GM18499 (cell line): Measurements from ENCODE around the gene CCT7.
A peak's percentile ranks its signal among the peaks of the same experiment; 100 is the strongest.
"Not testable (repeated sequence)": the region's sequence is repeated elsewhere in the genome, so short reads cannot be mapped to it uniquely, and the experiment has no call there.

ENCODE experiments used
- ATAC-seq: cut with Tn5 transposase; IDR thresholded peaks from one replicate; pipeline ENCODE4 v1.9.1; 2021; ENCODE audit warnings: moderate number of reproducible peaks; ENCODE audit not compliant: insufficient read depth, unreplicated experiment

CCT7 gene

GRCh38 chr2:73233932-73234832 is at the start of gene CCT7:
Gene CCT7, plus strand, starts transcription at chr2:73234308. Its CDS starts 71 bp downstream, at chr2:73234379.
- ATAC-seq = peak; percentile 44

DNA sequence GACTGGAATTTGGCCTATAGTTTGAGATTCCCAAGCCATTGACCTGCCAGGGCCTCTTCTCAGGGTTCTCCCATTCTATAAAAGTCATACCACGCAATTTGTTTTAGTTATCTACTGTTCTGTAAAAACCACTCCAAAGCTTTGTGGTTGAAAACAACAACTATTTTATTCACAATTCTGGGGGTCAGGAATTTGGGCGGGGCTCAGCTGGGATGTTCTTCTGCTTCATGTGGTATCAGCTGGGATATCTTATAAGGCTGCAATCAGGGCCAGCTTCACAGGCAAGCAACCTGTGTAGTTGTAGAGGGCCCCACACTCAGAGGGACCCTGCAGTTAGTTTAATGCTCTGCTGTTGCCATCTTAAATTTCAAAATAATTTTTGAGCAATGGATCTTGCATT is 48.1 kb upstream of the CCT7 start:
- no peak for ATAC-seq

DNA sequence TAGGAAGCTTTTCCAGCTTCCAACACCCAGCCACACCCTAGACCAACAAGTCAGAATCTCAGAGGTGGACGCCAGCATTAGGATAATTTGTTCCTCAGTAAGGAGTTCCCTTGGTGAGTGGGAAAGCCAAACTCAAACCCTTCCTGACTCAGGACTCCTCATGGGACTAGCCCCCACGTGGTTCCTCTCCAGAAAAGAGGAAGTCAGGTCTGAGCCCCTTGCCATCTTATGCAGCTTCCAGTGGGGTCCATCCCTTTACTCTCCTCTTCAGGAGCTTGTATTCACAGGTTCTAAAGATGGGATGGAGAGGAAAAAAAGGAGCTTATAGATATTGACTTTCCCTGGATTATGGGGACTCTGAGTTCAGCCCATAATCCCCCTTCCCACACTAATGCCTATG is 46.6 kb upstream of the CCT7 start:
- no peak for ATAC-seq

GRCh38 chr2:73197579-73197978 is 36.5 kb upstream of the CCT7 start:
- ATAC-seq = no peak

- ATAC-seq = not testable (repeated sequence)
Measured at GRCh38 chr2:73200281-73200680, 33.8 kb upstream of the CCT7 start.

DNA sequence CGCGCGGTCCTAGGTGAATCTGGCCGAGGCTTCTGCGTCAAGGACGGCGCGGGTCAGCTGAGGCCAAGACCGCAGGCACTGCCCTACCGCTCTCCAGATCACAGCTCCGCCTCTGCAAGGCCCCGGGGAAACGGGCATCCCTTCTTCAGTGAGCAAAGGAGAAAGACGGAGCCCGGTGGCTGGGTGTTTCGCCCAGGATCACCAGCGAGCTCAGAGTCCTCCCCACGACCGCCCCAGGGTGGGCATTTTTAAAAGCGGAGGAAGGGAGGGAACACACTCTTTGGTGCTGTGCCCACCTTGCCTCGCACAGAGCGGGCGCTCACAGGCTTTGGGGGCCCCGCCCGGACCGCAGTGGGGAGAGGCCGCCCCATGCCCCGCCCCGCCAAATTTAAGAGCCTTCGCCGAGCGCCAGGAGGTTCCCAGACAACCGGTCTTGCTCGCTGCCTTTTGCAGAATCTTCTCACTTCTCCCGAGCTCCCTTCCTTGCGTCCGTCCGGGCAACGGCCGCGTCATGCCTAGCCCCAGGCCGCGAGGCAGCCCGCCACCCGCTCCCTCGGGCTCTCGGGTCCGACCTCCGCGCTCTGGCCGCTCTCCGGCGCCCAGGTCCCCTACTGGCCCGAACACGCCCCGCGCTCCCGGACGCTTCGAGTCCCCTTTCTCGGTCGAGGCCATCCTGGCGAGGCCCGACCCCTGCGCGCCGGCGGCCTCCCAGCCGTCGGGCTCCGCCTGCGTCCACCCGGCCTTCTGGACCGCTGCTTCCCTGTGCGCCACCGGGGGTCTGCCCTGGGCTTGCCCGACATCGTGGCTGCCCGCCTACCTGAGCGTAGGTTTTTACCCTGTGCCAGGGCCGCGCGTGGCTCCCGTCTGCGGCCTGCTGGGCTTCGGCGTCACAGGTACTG is 31.7 kb upstream of the CCT7 start, which contains the start of gene NOTO:
Gene NOTO, plus strand, starts transcription at position 419 of the 899 bp plus-strand sequence. Its CDS starts 93 bp downstream, at position 512.
- ATAC-seq = no peak

GRCh38 chr2:73203055-73203681 is 30.9 kb upstream of the CCT7 start:
- no peak for ATAC-seq

DNA sequence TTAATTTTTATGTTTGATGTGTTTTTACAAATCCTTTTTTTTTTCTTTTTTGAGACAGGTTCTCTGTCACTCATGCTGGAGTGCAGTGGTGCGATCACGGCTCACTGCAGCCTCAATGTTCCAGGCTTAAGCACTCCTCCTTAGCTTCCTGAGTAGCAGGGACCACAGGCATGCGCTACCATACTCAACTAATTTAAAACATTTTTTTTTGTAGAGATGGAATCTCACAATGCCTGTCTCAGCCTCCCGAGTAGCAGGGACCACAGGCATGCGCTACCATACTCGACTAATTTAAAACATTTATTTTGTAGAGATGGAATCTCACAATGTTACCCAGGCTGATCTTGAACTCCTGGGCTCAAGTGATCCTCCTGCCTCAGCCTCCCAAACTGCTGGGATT is 28.5 kb upstream of the CCT7 start:
- ATAC-seq = no peak

- ATAC-seq = no peak
Measured at GRCh38 chr2:73208258-73208657, 25.9 kb upstream of the CCT7 start.

- ATAC-seq = no peak
Measured at GRCh38 chr2:73210019-73210418, 24.1 kb upstream of the CCT7 start.

- ATAC-seq = no peak
Measured at GRCh38 chr2:73210696-73211095, 23.4 kb upstream of the CCT7 start.

- ATAC-seq = no peak
Measured at GRCh38 chr2:73212098-73212447, 22.0 kb upstream of the CCT7 start.

DNA sequence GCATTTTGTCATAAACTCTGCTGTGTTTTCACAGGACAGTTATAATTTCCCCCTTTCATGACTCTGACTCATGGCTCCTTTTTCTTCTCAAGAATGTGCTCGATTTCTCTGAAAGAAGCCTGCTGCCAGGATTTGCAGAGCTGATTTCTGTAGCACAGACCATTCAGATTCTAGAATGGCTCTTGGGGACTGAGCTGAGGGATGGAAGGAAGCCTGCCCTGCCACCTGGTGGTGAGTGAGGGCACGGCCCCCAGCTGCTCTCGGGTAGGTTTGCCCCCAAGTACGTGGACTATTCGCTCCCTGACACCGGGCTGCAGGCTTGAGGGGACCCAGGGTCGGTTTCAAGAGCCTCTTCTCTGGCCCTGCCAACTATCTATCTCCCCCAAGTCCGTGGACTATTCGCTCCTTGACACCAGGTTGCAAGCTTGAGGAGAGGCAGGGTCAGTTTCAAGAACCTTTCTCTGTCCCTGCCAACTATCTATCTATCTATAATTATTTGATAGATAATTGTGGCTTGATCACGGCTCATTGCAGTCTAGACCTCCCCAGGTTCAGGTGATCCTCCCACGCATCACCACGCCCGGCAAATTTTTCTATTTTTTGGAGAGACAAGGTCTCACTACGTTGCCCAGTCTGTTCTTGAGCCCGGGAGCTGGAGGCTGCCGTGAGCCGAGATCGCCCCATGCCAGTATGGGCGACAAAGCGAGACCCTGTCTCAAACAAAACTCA is 21.5 kb upstream of the CCT7 start:
- ATAC-seq = peak; percentile 54

GRCh38 chr2:73214120-73215035 is 19.7 kb upstream of the CCT7 start, which contains the start of gene SMYD5:
Gene SMYD5, plus strand, starts transcription at chr2:73214245. Its CDS starts 22 bp downstream, at chr2:73214267.
- peak; percentile 76 for ATAC-seq

DNA sequence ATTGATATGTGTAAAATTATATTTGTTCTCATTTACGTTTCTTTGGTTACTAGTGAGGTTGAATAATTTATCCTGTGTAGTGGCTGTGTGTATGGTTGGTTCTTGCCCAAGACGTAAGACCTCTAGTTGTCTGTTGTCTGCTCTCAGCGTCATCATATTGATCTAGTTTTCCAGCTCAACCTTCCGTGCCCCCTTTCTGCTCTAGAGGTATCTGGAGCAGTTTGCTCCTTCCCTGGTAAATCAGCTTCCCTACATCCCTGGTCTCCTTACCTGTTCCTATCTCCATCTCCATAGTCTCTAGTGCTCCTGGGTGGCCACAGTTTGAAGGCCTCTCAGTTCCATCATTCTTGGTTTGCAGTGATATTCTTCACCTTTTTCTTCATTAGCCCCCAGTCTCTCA is 18.9 kb upstream of the CCT7 start:
- ATAC-seq = no peak

GRCh38 chr2:73217160-73217559 is 16.9 kb upstream of the CCT7 start:
- ATAC-seq = no peak

- ATAC-seq = no peak
Measured at GRCh38 chr2:73217826-73218225, 16.3 kb upstream of the CCT7 start.

- ATAC-seq = no peak
Measured at GRCh38 chr2:73218298-73218697, 15.8 kb upstream of the CCT7 start.

DNA sequence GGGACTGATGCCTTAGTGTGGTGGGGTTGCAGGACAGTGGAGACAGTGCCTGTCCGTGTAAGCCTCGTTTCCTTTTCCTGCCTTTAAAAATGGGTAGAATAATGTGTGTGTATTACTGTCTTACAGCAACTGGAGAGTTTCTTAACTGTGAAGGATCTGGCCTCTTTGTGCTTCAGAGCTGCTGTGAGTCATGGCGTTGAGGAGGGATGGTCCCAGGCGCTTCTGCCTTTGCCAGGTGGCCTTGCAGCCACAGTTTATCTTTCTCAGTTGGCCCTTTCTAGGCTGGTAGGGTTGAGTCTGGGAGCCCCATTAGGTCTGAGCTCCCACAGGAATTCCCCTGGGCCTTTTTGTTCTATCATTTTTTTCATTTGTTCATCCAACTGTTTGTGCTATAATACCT is 10.3 kb upstream of the CCT7 start:
- no peak for ATAC-seq
